SKM-1 (cell line): ENCODE data around the gene ABTB2.
"Not testable (repeated sequence)": the region's sequence is repeated elsewhere in the genome, so short reads cannot be mapped to it uniquely, and the experiment has no call there.

Experiments used
- DNase-seq: peaks from one replicate; lab custom pipeline; 2025; ENCODE audit not compliant: unreplicated experiment; lab: John Stamatoyannopoulos, UW

Gene ABTB2

DNA sequence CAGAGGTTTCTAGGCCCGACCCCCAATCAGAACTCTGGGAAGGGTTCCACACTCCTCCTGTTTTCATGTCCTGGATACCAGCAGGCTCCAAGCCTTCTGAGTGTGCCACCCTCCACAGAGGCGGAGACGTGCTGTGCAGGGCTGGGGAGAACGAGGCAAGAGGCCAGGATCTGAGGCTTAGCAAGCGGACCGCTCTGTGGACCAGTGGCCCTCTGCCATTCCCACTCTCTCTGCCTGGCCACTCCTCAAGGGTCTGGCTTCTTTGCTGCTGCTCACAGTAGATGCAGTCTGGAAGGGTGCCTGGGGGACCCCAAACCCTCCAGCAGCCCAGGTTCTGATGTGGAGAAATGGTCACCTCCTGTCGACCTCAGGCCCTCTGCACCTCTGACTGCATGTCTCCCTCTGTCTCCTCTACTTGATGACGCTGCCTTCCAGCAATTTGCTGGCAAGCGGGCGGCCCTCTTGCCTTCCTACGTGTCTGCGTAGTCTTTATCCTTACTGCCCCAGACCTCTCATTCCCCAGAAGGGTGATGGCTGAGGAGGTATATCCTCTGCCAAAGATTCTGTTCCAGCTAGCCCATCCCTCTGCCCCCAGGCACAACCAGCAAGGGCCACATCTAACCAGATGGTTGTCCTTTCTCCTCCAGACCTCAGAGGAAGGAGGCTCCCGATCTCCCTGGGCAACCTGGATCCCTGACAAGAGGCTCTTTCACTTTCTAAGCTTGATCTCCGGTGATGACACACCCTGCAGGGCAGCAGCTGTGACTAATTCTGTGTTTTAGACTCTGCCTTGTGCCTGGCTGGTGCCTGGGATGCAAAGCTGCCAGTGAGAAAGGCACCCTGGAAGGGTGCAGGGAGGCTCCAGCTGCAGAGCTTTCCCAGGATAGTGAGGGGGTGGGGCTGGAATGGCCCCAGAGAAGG, 165.1 kb downstream of the ABTB2 start:
- no peak for DNase-seq

DNA sequence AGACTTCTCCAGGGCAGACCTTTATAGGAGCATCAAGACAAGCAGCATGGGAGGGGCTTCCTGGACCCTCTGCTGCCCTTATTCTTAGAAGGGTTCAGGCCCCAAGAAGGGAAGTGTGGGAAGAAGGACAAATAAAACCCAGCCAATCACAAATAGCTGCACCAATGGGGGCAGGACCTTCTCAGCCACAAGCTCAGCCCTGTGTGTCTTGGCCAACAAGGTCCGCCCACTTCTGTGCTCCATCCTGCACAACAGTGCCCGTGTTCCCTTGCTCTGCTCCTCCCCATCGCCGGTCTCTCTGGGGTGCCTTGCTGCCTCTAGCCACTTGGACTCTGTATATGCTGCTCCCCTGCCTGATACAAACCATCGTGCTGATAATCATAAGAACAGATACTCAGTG, 166.2 kb downstream of the ABTB2 start:
- DNase-seq = no peak

DNA sequence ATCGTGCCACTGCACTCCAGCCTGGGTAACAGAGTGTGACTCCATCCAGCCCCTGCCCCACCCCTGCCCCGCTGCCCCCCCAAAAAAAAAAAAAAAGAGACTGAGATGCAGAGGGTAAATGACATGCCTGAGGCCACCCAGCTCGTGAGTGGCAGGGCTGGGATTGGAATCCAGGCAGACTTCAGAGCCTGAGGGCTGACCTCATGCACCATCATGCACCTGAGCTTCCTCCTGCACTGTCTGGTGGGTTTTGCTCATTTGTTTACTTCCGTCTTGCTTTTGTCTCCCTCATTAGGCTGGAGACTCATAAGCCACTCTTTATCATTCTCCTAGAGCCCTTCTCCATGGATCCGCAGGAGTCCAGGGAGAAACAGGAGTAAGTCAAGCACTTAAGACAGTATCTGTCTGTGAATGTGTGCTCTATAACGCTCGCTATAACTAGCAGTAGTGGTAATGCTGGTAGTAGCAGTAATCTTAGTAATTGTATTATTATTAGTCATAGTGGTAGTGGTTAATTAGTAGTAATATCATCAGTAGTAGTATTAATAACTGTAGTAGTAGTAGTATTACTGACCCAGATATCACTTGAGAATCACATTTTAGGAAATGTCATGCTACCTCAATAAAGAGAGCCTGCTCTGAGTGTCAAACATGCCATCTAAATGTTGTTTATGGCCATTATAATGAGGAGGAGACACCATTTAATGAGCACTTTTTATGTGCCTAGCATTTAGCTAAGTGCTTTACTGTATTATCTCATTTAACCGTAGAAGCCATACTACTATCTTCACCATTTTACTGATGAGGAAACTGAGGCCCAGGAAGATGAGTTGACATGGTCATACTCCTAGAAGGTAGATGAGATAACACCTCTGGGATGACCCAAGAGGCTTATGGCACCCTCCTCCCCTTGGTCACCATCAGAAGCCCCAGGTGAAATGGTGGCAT, 167.3 kb downstream of the ABTB2 start:
- no peak for DNase-seq

DNA sequence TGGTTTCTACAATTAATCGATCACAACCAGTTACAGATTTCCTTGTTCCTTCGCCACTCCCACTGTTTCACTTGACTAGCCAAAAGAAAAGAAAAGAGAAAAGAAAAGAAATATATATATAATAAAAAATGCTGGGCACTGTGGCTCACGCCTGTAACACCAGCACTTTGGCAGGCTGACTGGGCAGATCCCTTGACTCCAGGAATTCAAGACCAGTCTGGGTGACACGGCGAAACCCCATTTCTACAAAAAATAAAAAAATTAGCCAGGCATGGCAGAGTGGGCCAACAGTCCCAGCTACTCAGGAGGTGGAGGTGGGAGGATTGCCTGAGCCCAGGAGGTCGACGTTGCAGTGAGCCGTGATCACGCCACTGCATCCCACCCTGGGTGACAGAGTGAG, 168.6 kb downstream of the ABTB2 start:
- DNase-seq = no peak

DNA sequence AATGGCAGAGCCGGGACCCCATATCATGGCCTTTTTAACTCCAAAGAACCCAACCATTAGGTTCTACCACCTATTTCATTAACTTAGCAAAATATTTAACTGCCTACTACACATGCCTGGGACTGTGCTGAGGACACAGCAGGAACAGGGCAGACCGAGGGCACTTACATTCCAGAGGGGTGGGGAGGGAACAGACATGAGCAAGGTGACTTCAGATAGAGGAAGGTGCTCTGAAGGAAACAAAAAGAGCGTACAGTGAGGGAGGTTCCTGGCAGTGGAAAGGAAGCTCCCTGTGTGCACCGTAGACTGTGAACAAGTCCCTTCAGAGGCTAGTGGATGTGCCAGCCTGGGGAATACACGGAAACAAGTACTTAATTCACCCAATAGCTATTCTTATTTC, 169.6 kb downstream of the ABTB2 start:
- DNase-seq = no peak

DNA sequence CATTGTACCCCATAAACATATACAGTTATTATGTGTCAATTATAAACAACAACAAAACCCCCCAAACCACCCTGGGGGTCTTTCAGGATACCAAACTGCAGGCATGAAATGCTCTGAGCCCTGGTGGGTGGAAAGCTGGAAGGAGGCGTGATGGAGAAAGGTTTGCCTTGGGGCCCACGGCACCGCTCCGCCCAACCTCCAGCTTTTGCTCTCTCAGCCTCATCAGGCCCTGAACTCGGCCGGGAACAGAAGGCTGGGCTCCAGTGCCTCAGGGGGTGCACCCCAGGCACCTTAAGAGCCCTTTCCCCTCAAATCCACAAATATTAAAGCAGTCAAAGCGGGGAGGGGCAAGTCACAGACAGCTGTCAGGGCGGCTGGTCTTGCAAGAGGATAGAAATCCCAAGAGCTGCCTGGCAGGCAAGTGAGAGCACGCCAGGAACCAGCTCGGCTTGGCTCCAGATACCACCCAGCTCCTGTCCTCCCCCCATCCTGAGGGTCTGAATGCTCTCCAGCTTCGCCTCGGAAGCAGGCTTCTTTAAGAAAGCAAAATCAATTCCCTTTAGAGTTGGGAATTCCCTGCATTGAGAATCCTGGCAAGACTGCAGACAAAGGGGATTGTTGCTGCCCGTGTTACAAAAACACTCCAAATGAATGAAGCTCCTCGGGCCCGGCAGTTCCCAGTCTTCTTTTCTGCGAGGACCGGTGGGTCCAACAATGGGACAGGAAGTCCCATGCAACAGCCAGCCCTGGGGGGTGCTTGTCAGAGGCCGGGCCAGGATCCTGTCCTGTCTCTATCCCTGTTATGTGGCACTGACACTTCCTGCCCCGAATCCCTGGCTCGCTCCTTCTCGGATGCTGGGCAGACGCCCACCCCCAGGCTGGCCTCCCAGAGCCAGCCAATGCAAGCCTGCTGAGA, 171.6 kb downstream of the ABTB2 start:
- DNase-seq = no peak

DNA sequence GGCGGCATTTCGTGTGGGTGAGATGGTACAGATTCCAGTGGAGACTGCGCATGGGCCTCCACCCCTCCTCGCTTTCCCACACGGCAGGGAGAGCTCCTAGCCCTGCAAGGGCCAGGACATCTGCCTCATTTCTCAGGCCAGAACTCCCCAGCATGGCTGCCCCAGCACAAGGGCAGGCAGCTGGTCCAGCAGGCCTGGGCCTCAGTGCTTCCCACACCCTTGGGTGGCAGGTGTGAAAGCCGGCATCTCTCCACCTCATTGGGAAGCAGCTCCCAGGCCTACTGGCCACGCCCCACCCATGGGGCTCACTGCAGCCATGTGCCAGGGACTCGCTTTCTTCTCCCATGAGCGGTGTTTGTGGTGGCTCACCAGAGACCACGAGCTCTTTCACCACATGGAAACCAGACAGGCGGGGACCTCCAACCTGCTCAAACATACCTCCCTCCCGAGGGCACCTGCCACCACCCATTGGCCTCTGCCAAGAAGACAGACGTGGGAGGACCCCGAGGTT, 173.2 kb downstream of the ABTB2 start:
- no peak for DNase-seq

DNA sequence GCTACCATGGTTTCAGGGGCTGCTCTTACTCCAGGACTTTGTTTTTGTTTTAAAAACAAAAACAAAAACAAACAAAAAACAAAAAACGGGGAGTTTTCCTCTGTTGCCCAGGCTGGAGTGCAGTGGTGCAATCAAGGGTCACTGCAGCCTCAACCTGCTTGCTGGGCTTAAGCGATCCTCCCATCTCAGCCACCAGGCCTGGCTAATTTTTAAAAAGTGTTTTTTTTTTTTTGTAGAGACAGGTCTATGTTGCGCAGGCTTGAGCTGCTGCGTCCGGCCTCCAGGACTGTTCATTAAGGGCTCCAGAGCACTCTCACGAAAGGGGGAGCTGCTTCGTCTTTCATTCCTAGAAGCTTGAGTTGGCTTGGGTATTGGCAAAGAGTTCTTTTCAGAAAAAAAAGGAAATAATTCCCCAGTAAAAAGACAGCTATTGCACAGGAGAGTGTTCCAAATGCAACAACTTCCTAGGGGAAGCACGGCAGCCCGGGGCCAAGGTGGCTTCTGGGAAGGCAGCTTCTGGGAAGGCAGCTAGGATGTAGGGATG, 173.9 kb downstream of the ABTB2 start:
- no peak for DNase-seq

DNA sequence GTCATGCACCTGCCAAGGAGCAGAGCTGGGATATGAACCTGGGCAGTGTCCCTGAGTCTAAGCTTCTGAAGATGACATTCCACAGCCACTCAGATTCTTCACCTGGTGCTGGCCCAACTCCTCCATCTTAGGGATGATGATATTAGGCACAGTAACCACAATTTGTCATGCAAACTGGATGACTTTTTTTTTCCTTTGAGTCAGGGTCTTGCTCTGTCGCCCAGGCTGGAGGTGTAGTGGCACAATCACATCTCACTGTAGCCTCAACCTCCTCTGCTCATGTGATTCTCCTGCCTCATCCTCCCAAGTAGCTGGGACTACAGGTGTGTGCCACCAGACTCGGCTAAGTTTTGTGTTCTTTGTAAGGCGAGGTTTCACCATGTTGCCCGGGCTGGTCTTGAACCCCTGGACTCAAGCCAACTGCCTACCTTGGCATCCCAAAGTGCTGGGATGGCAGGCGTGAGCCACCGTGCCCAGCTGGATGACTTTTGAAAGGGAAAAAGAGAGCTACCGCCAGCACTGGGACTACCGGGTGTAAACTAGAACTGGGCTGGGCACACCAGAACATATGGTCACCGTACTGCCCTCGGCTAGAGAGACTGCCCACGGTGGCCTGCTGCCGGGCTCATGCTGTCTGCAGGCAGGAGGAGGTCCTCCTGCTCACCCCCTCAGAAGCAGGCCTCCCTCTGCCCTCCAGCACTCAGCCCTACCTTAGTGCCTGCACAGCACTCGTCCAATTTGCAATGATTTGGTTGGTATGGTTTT, 174.7 kb downstream of the ABTB2 start:
- no peak for DNase-seq

DNA sequence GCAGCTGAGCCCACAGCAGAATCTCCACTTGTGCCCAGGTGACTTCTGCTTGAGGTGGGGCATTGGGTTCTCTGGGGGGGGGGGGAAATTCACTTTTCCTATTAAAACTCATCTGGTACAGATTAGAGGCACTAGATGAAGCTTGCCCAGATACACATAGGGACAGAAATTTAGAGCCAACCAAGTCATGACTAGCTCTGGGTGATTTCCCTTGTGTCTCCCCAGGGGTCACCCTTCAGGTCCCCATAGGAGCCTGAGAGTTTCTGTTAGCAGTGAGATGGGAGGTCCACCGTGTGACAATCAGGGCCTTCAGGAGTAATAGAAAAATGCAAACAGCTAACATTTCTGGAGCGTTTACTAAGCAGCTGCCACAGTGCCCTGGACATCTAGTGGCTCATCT, 175.4 kb downstream of the ABTB2 start:
- no peak for DNase-seq

DNA sequence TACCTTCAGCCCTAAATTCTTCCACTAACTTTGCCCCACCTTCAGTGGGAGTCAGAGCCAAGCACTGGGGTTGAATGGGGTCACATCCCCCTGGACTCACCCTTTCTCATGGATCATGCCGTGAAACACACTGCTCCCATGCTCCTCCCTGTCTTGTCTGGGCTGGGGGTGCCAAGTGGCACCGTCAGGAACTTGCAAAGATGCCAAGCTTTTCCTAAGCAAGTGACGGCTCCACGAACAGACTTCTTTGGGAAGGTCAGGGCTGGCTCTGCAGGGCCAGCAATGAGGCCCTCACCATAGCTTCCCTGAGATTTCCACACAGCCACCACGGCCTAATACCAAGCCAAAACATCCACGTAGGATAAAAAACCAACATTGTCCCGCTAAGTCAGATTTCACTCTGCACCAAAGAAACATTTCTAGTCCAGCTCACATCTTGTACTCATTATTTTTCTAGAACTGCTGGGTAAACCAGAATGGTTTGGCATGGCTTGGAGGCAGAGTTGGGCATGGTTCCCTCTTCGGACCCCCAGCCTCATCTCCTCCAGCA, 175.9 kb downstream of the ABTB2 start:
- no peak for DNase-seq

DNA sequence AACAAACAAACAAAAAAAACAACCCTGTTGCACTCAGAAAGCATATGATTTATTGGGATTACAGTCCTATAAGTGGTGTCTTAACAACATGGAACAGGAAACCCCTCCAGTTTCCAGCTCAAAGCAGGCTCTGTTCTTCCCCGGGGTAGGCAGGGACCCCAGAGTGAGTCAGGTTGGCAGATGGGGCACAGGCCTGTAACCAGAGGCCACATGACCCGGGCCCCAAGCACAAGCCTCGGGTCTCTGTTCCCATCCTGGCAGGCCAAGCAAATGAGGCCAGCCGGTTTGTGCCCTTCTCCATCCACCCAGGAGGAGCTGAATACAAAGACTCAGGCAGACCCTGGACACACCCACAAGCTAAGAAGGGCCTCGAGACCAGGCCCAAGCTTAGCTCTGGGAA, 176.6 kb downstream of the ABTB2 start:
- DNase-seq = no peak

DNA sequence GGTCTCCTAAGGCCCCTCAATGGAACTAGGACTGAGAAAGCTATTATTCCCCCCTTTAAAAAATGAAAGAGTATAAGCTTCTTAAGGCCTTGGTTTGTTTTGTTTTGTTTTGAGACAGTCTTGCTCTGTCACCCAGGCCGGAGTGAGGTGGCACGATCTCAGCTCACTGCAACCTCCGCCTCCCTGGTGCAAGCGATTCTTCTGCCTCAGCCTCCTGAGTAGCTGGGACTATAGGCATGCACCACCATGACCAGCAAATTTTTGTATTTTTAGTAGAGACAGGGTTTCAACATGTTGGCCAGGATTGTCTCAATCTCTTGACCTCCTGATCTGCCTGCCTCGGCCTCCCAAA, 177.0 kb downstream of the ABTB2 start:
- not testable (repeated sequence) for DNase-seq

DNA sequence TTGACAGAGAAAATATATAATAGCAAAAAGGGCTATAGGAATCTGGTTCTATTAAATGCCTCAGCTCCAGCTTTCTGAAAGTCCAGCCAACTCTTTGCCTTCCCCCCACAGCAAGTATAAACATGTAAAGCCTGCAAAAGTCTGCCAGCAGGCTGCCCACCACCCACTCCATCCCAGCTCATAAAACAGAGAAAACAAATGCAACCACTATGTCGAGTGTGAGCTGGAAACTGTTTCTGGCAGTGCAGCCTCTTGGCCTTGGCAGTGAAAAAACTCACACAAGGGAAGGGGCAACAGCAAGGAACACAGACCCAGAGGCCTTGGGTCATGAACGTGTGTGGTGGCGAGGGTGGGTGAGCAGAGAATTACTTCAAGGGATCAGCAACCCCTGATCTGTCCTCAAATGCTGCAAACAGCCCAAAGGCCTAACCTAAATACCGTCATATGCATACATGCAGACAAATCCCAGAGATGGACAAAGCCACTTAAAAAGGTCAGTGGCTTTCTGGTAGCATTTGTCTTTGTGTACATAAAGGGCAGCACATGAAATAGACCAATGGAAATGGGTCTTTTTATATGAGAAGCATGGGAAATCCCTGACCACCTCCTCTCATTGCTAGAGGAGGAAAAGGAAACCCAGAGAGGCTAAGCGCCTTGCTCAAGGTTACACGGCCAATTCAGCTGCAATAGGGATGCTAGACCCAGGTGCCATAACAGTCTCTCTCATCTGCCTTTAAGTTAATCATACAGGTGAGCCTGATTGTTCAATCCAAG, 177.6 kb downstream of the ABTB2 start:
- no peak for DNase-seq

DNA sequence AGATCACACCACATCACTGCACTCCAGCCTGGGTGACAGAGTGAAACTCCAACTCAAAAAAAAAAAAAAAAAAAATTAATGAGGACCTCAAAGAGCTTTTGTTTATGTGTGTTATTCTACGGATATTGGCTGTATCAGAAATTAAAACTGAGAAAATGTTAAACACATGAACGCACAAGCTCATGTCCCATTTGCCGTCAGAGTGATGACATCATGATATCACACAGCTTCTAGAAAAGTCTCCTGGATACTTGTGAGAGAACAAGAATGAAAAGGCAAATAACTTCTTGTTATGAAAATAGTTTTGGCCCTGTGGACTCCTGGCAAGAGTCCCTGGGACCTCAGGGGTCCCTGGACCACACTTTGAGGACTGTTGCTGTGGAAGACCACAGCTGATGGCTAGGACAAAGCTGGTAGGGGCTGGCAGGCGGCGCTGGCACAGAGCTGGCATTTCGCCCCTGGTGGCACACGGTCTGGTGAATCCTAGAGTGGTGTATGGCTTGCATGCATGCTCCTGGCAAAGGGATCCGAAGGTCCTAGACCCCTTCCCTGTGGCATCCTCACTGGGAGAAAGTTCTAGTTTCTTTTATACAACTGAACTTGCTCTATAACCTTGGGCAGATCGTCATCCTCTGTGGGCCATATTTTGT, 178.7 kb downstream of the ABTB2 start:
- no peak for DNase-seq

DNA sequence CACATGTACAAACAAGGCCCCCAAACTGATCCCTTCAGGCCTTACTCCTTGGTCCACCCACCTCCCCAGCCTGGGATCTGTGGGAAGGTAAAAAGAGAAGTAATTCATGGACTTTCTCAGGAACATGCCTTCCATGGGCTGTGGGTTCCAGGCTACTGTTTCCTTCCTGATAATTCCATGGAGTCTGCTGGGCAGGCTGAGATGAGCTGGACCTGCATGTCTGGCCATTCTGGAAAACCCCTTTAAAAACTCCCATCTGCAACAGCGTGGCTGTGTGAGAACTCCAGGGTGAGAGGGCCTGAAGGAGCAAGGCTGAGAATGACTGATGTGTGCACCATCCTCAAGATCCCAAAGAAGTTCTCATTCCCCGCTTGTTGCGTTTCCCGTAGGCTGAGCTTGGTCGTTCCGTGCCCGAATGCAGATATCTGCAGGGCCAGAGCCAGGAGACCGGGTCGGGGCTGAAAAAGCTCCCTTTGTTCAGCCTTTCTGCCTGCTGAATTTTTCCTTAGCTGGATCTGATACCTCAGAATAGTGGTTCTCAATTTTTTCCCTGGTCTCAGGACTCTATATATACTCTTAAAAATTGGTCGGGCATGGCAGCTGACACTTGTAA, 179.5 kb downstream of the ABTB2 start:
- no peak for DNase-seq

DNA sequence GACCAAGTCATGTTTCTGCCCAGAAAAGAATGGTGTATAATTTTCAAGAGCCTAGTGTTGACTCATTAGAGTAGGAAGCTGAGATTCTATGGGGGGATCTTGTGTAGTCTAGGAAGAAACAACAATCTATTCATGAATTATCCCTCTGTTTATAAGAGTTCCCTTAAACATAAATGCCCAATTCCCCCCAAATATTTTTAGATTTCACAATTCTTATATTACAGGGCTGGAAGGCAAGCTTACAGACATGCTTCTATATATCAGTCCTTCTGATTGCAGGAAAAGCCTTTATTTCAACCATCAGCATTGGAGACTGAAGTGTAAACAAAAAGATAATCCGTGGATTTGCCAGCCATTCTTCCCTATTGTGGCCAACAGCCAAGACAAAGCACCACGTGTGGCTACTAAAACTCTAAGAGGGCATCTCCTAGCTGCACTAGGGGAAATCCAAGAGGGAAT, 181.0 kb downstream of the ABTB2 start:
- DNase-seq = no peak
